ENCODE results near the gene MLPH. TPM values are rescaled to one million over a fixed set of nuclear protein-coding genes. Genes with fewer than 3 reads are reported as not detected.
"Not testable (repeated sequence)": the region's sequence is repeated elsewhere in the genome, so short reads cannot be mapped to it uniquely, and the experiment has no call there.

The MLPH gene
- polyA plus RNA-seq, 12 donors = 0.43 to 3.0 (median 0.83) TPM; not detected in 2

DNA sequence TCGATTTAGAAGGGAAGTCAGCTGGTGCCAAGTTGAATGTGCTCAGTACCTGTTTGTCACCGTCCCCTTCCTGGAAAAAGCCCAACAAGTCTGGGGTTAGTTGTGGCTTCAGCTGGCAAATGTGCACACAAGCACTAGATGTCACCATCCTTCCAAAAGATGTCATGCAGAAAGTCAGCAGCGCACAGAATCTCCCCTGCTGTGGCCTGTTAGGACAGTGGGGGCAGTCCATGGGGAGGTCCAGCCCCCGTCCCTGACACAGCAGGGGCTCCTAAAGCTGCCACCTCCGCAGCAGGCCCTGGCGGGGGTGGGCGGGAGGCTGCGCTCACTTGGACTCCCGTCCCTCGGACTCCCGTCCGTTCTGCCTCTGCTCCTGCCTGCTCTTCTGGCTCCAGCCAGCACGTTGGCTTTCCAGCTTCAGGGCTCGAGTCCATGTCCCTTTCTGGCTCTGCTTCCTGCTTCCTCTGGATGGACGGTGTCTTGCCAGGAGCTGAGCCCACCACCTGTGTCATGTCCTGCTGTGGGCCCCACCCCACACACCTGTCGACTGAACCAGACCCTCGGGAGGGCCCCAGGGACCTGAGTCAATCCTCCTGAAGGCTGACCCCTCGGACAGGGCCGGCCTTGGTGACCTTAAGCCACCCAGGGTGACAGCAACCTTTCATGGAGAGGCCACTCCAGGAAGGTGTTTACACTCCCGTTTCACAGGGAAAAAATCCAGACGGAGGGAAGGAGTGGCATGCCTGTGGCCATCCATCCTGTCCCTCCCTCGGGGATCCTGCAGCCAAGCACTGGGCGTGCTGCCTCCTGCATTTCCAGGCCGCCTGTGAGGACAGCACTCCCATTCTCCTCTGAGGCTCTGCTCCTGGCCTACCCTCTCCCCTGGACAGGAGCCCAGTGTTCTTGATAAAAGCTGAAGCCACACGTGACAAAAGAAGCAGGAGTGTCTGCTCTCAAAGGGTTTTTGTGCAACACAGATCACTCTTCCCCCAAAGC lies 95.0 kb downstream of the MLPH start:
- DNase-seq = peak; percentile 65

DNA sequence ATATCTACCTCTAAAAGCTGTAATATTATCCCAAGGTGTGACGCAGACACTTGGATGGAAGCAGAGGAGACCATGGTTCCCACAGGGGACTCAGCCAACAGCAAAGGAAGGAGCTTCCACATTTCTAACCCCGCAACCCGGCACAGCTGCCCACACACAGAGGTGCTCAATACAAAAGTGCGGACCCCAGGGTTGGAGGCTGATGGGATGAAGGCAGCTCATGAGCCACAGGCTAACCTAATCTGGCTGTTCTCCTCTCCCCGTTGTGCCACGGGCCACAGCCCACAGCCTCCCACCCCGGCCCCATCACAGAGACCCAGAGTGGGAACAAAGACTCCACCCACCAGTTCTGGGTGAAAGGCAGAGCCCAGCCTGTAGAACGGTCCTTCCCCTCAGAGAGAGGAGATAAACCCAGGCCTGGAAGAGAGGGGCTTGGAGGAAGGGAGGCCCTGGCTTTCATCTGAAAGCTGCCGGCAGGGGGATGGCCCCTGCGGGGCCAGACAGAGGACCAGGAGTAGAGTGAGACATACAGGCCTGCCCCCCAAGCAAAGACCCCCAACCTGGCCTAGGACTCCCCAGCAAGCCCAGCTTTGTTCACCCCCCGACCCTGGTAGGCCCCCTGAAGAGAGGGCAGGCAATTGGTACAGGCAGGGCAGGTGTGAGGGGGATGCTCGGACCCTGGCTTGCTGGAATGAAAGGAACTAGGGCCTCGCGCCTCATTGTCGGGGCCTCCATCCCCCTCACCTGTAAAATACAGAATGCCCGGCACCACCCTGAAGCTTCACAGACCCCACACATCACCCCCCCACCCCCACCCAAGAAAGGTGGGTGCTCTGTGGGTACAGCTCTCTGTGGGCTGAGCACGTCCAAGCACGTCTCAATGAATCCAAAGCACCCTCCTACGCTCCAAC lies 96.6 kb downstream of the MLPH start:
- DNase-seq = no peak

GRCh38 chr2:237585590-237586221 lies 98.7 kb downstream of the MLPH start:
- DNase-seq = no peak

- DNase-seq = no peak
Measured at GRCh38 chr2:237588044-237588696, 101.1 kb downstream of the MLPH start.

DNA sequence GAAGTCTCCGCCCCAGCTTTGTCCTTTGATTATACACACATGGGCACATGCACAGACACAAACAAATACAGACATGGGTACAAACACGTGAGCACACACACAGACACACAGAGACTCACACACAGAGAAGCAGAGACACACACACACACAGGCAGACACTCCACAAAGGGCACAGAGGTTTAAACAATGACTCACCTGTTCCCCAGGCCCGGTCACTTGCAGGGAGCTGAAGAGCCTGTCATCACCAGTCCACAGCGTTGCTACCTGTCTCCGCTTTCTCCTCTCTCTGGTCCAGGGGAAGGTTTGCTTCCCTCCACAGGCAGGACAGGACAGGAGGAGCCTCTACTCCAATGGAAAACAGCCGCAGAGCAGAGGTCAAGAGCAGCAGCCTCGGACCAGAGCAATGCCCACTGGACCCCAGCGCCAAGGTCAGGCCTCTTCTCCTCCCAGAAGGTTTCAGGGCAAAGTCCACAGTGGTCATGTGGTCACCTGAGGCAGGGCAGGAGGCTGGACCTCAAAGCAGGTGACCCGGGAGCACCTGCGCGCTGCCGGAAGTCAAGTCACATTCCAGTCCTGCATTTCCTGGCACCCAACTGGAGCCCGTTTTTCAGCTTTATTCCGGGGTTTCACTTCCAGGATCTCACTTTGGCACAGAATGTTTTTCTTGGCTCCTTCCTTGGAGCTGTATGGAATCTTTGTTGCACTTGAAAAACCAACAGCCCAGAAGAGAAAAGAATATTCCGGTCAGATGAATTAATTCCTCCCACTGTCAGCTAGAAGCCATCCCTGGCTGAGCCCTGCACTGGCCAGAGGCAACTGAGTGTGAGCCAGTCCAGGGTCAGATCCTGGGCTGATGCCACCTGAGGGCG lies 103.5 kb downstream of the MLPH start, which contains the start of gene RAB17:
Gene RAB17 (minus strand): TSS at position 463 of the 869 bp plus-strand sequence. CDS start 4,580 bp downstream, outside the sequence.
- DNase-seq = no peak

DNA sequence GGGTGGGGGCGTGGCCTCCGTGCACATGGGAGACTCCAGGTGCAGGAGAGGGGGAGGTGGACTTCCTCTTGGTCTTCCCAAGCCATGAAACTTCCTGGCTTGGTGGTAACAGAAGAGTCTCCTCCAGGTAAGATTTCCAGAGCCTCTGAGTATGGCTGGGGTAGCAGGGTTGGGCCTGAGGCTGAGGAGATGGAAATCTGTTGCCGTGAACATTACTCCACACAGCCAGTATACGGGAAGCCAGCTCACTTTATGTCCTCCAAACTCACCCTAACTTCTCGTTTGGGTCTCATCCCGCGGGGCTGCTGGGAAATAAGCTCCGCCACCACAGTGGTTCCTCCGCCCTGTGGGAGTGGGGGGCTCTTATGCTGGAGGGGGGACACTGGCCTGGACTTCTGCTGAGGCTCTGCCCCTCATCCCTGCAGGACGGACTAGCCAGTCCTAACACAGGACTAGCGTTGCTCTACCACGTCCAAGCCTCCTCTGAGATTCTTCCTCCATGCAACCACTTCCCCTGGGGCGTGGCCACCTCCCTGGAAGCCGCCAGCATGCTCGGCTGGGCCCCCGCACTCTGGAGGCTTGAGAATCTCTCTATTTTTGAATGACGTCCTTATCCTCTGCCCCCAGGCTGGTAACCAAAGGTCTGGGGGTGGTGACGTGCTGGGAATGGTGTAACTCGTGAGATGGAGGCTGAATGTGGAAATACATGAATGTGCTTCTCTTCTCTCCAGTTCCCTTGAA lies 104.3 kb downstream of the MLPH start:
- no peak for DNase-seq

GRCh38 chr2:237592425-237592980 lies 105.5 kb downstream of the MLPH start:
- DNase-seq = no peak

DNA sequence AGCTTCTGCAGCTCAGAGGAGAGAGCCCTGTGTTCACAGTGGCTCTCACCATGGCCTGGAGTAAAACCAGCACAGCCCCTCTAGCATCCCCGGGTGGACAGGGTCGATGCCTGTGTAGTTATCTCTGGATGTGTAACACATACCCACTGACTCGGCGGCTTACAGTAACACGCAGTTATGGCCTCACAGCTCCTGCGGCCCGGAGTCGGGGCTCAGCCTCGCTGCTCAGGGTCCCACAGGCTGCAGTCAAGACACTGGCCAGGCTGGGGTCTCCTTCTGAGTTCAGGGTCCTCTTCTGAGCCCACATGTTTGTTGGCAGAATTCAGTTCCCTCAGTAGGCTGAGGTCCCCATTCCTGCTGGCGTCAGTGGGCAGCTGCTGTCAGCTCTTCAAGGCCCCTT lies 106.0 kb downstream of the MLPH start:
- DNase-seq = no peak

GRCh38 chr2:237593596-237594320 lies 106.7 kb downstream of the MLPH start:
- no peak for DNase-seq

DNA sequence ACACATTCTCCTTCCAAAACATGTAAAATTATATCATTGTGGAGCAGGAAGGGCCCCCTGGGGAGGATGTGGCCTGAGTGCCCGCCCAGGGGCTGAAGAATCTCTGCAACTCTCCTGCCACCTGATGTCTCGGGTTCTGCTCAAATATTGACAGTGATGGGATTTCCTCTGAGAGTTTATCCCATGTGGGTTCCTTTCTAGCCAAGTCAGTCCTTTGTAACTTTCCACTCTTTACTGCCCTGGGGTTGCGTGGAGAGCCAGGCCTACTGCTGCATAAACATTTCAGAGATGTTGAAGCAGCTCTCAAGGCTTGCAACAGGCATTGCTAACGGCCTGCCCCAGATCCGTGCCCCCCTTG lies 107.4 kb downstream of the MLPH start:
- DNase-seq = no peak

GRCh38 chr2:237595829-237596519 lies 108.9 kb downstream of the MLPH start:
- not testable (repeated sequence) for DNase-seq

- DNase-seq = no peak
Measured at GRCh38 chr2:237596520-237597195, 109.6 kb downstream of the MLPH start.

DNA sequence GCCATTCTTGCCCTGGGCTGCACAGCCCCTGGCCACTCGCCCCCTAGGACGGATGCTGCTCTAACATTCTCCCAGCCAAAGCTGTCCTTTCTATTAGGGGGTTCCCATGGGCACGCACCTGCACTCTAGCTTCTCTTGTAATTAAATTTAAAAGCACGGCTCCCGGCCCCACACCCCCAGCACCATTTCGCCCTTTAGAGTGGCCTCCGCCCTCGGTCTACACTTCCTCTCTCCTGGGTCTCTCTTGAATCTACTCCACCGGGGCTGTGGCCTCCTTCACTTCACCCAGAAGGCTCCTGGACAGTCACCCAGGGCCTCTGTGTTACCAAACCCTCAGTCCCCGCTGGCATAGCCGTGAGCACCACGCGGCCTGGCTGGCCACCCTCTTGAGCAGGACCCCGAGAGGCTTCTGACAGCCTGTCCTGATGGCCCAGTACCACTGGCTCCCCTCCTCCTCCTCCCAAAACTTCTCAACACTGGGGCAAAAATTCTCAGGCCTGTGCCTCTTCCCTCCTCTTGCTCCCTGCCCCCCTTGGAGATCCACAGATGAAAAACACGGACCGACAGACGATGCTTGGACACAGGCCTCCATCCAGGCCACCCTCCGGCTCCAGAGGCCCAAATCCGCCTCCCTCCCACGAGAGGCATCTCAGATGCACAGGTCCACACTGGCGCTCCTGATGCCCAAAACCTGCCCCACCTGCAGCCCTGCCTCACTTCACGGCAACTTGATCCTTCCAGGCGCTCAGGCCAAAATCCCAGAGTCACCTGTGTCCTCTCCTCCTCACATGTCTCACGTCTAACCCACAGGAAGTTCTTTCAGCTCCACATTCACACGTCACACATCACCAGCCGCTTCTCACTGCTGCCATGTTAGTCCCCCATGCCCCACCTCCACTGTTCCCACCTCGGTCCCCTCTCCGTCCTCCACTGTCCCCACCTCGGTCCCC lies 110.4 kb downstream of the MLPH start:
- no peak for DNase-seq

DNA sequence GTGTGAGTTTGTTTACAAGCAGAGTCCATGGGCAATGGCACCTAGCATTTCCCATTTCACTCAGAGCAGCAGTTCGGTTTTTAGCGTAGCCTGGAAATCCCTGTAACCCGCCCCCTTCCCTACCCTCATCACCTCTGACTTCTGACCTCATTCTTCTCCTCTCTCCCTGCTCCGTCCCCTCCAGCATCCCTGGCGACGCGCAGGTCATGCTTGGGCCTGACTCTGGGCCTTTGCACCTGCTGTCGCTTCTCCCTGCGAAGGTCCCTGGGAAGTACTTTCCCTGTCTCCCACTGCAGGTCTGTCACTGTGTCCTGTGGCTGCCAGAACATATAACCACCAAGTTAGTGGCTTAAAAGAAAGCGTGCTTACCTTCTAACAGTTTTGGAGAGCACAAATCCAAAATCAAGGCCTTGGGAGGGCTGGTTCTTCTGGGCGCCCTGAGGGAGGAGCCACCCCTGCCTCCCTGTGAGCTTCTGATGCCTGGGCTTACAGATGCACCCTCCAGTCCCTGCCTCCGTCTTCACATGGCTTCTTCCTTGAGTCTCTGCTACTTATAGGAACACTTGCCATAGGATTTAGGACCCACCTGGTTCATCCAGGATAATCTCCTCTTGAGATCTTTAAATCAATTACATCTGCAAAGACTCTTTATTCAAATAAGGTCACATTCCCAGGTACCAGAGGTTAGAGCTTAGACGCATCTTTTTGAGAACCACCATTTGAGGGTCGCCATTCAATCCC lies 111.6 kb downstream of the MLPH start:
- DNase-seq = no peak

DNA sequence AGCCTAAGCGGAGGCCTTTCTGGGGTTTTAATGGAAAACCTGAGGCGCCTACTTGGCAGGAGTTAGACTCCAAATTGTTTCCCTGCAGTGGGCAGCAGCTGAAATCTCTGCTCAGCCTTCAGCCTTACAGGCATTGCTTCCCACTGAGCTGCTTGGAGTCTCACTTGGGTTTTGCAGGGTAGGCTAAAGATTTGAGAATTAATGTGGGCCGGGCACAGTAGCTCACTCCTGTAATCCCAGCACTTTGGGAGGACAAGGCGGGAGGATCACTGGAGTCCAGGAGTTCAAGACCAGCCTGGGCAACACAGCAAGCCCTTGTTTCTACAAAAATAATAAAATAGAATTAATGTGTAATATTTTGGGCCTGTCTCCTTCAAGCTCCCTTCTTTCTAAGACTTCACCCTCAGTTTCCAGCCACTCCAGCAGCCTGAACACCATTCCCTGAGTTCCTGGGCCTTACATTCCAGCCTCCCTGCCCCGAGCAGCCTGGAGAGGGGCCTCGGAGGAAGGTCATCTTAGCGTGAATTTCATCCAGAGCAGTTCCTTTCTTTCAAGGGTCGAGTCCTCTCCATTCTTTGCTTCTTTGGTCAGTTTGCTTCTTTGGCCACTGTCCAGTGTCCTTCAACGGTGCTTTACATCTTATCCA lies 112.5 kb downstream of the MLPH start:
- no peak for DNase-seq
